GM12878 (cell line): ENCODE results near the gene HS3ST6. TPM values are rescaled to one million over a fixed set of nuclear protein-coding genes. Genes with fewer than 3 reads are reported as not detected.
A peak's percentile ranks its signal among the peaks of the same experiment; 100 is the strongest.

Source experiments
- ATAC-seq: fragments of 200-7000 bp; cut with Tn5 transposase; 3 replicates; pipeline ENCODE4 v1.9.1; 2020; ENCODE audit warnings: mild to moderate bottlenecking, moderate library complexity
- BruUV-seq: library from RNA; stranded (reverse); fragments of 400-500 nt; replicated peaks from 2 replicates; lab custom pipeline; 2021; lab: Mats Ljungman, UMichigan
- CTCF ChIA-PET: fragments of 300-600 bp; sonication (Branson Sonifier 250); formaldehyde crosslinking; extraction: SDS; loops from one replicate; lab custom pipeline; 2021; ENCODE audit warnings: inconsistent platforms; lab: Yijun Ruan, JAX
- POLR2A ChIA-PET: fragments of 350-600 bp; formaldehyde crosslinking; extraction: SDS; loops from one replicate; lab custom pipeline; 2021; ENCODE audit warnings: inconsistent platforms; lab: Charles Lee
- RAD21 ChIA-PET: fragments of 300-600 bp; sonication (Branson Sonifier 250); formaldehyde crosslinking; loops from one replicate; lab custom pipeline; 2023; ENCODE audit warnings: antibody characterized with exemption; ENCODE audit not compliant: unreplicated experiment; lab: Charles Lee
- SMC1A ChIA-PET: fragments of 300-600 bp; sonication (Branson Sonifier 250); formaldehyde crosslinking; loops from one replicate; lab custom pipeline; 2023; ENCODE audit not compliant: unreplicated experiment, uncharacterized antibody; lab: Charles Lee
- DNase-seq: peaks from one replicate; pipeline ENCODE4 v3.0.0-alpha.2; 2011; ENCODE audit warnings: low read depth, low spot score
- FAIRE-seq: peaks from 3 replicates; lab custom pipeline; 2011; peaks lifted over from hg19 to GRCh38; lab: Jason Lieb, UNC
- H2AFZ ChIP-seq: 2 replicates; pipeline ENCODE4 v1.6.0; 2011; ENCODE audit warnings: low read depth, low read length, control low read depth; ENCODE audit not compliant: control insufficient read depth
- H3K27ac ChIP-seq: 2 replicates; pipeline ENCODE4 v1.5.1; 2011; ENCODE audit warnings: control low read depth; ENCODE audit not compliant: control insufficient read depth, insufficient read depth
- H3K27me3 ChIP-seq, 2 experiments: replicated peaks in 1 of 2; 2 replicates each; pipeline versions ENCODE4 v1.6.0 to v1.6.1; 2011; ENCODE audit warnings: low read length in 1 of 2; ENCODE audit not compliant: control insufficient read depth in 2 of 2, insufficient read depth in 2 of 2
- H3K36me3 ChIP-seq, 2 experiments: 2 replicates each; pipeline ENCODE4 v1.5.1; 2011; ENCODE audit warnings: low read length in 1 of 2; ENCODE audit not compliant: control insufficient read depth in 2 of 2, insufficient read depth in 2 of 2
- H3K4me1 ChIP-seq: 2 replicates; pipeline ENCODE4 v1.6.1; 2011; ENCODE audit warnings: mild to moderate bottlenecking, low read length, moderate library complexity, mixed read lengths; ENCODE audit not compliant: control insufficient read depth, insufficient read depth
- H3K4me2 ChIP-seq: 2 replicates; pipeline ENCODE4 v1.6.0; 2011; ENCODE audit warnings: control low read depth; ENCODE audit not compliant: control insufficient read depth, insufficient read depth
- H3K4me3 ChIP-seq: fragments of 200-600 bp; sonication (generic); 2 replicates; pipeline ENCODE4 v1.5.1; 2016
- H3K79me2 ChIP-seq: 2 replicates; pipeline ENCODE4 v1.6.0; 2011; ENCODE audit warnings: low read length; ENCODE audit not compliant: control insufficient read depth, insufficient read depth
- H3K9ac ChIP-seq: 2 replicates; pipeline ENCODE4 v1.8.0; 2011; ENCODE audit warnings: low read length, control low read depth, mixed read lengths; ENCODE audit not compliant: control insufficient read depth, insufficient read depth
- H3K9me3 ChIP-seq: replicated peaks from 3 replicates; pipeline ENCODE4 v1.5.1; 2011; ENCODE audit warnings: mild to moderate bottlenecking, low read length; ENCODE audit not compliant: control insufficient read depth, insufficient read depth
- H4K20me1 ChIP-seq: 2 replicates; pipeline ENCODE4 v1.6.0; 2011; ENCODE audit not compliant: control insufficient read depth, insufficient read depth
- ATF2 ChIP-seq: IDR thresholded peaks from 2 replicates; pipeline ENCODE4 v1.6.1; 2012; ENCODE audit warnings: low read length, inconsistent platforms
- BHLHE40 ChIP-seq, 2 experiments: fragments of 450-650 bp in 1 of 2; IDR thresholded peaks; 2 replicates each; pipeline ENCODE4 v1.6.1; 2011 to 2017; ENCODE audit warnings: low read depth in 2 of 2, borderline replicate concordance in 1 of 2, improper control_type of control experiment in 1 of 2, low read length in 1 of 2, mild to moderate bottlenecking in 1 of 2
- IRF5 ChIP-seq: fragments of 450-650 bp; IDR thresholded peaks from 2 replicates; pipeline ENCODE4 v1.6.1; 2017; ENCODE audit warnings: borderline replicate concordance
- POLR2A ChIP-seq: IDR thresholded peaks from 2 replicates; pipeline ENCODE4 v1.6.1; 2011; ENCODE audit warnings: low read depth, mild to moderate bottlenecking, low read length
- STAT1 ChIP-seq: fragments of 450-650 bp; conservative IDR thresholded peaks from 2 replicates; pipeline ENCODE4 v1.6.1; 2014; ENCODE audit warnings: antibody characterized with exemption, mild to moderate bottlenecking
- TAF1 ChIP-seq: IDR thresholded peaks from 2 replicates; pipeline ENCODE4 v1.6.1; 2011; ENCODE audit warnings: mild to moderate bottlenecking, low read depth, low read length, borderline replicate concordance
- YBX1 ChIP-seq: fragments of 450-650 bp; IDR thresholded peaks from 2 replicates; pipeline ENCODE4 v1.6.1; 2016; ENCODE audit warnings: antibody characterized with exemption
- WGBS: methylation state at CpG from one replicate; pipeline ENCODE4 v1.1.6; 2016; ENCODE audit warnings: low lambda C conversion rate; ENCODE audit not compliant: insufficient replicate concordance, insufficient coverage; ENCODE audit errors: missing lambda C conversion rate; 5-methylcytosine and 5-hydroxymethylcytosine counted together
- in situ Hi-C: fragments of 300-500 bp; cut with MboI; formaldehyde crosslinking; loops from 9 replicates; pipeline ENCODE4 v1.14.3; 2018; ENCODE audit warnings: mixed read lengths
- intact Hi-C: fragments of 100-400 bp; cut with micrococcal nuclease; formaldehyde crosslinking; loops from one replicate; pipeline ENCODE4 v1.14.2; 2022; ENCODE audit not compliant: unreplicated experiment
- polyA plus RNA-seq, 11 experiments: library from polyadenylated mRNA; depleted of rRNA in 4 of 11; unstranded in 6 of 11; stranded (reverse) in 5 of 11; fragments of >200 nt; fragmentation: Nextera tagmentation in 4 of 11; fragmentation: Illumina TruSeq in 1 of 11; extraction: Ambion mirVana in 4 of 11; extraction: Trizol in 1 of 11; gene quantifications; 1 replicate in 1 of 11; 2 replicates in 10 of 11; pipeline versions ENCODE4 v1.2.1 to v1.2.3, GENCODE V29; 2011 to 2016; ENCODE audit warnings: inconsistent platforms in 2 of 11, missing spikeins in 2 of 11, low read depth in 1 of 11
- total RNA-seq, 4 experiments: library from RNA; depleted of rRNA in 3 of 4; stranded (reverse); fragments of >200 nt in 3 of 4; fragmentation: Illumina TruSeq in 1 of 4; extraction: Trizol in 1 of 4; gene quantifications; 2 replicates each; pipeline versions ENCODE4 v1.2.1 to v1.2.3, GENCODE V29; 2013 to 2021
- TF ChIP-seq, protein P1 (sequence below): fragments of 450-650 bp; formaldehyde crosslinking; IDR thresholded peaks from 2 replicates; pipeline ENCODE4 v1.5.0; 2022; ENCODE audit warnings: mild to moderate bottlenecking, missing genetic modification characterization
- TF ChIP-seq, protein P2 (sequence below): IDR thresholded peaks from 2 replicates; pipeline ENCODE4 v1.6.1; 2011; ENCODE audit warnings: borderline replicate concordance, low read depth, mild to moderate bottlenecking, moderate library complexity, low read length; ENCODE audit not compliant: insufficient read depth, poor library complexity, severe bottlenecking

Gene HS3ST6
- total and polyA plus RNA-seq, 10 of the 15 experiments (the other 5 are each of a cell fraction or from before 2014, with no cell fraction given) = not detected

DNA sequence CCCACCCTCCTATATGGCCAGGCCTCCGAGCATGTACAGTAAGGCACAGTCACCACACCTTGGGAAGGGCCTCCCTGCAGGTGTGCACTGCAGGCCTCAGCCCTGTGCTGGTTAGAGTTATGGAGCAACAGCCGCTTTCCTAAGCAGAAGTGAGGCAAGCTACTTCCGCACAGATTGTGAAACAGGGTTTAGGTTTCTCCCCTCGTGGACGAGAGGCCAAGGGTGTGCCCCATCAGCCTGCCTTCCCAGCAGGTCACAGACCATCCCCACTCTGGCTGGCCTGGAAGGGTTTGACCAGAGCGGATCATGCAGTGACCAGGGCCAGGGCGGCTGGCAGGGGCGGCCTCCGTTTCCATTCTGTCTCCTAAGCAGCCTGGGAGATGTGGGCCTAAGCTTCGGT lies 20.1 kb upstream of the HS3ST6 start:
- Histone ChIP-seq H3K79me2 (peaks cover 18% of the 10 kb centered on the region), H3K4me2 (no peak overlapping the region), H3K27me3 (no peaks in the 10 kb centered on the region), H3K36me3 (peaks cover 0 to 5% of the 10 kb centered on the region in 2 experiments; a peak in 3 of 4 replicates), H3K27ac (no peak overlapping the region), H3K9ac (no peak overlapping the region), H3K9me3 (no peaks in the 10 kb centered on the region), H4K20me1 (no peaks in the 10 kb centered on the region), H3K4me1 (peaks cover 3% of the 10 kb centered on the region; the same call in 1 of the 2 replicates), H3K4me3 (no peak overlapping the region), H2AFZ (no peak overlapping the region)
- no peak for ATAC-seq
- RAD21 ChIA-PET = no interaction called here
- CTCF ChIA-PET = no interaction called here
- POLR2A ChIA-PET = no interaction called here
- SMC1A ChIA-PET = no interaction called here
- intact Hi-C loops = no loop called here
- no peak for FAIRE-seq
- WGBS = 91% methylated on average over 10 of the region's 10 CpGs
- TSS peak; percentile 22 for BruUV-seq
- in situ Hi-C loops = loop anchor here (10.0 kb wide), 1 partner anchor 74 kb away; no protein-coding TSS in a partner anchor
- no peak for DNase-seq
- TF ChIP-seq, protein P1, sequence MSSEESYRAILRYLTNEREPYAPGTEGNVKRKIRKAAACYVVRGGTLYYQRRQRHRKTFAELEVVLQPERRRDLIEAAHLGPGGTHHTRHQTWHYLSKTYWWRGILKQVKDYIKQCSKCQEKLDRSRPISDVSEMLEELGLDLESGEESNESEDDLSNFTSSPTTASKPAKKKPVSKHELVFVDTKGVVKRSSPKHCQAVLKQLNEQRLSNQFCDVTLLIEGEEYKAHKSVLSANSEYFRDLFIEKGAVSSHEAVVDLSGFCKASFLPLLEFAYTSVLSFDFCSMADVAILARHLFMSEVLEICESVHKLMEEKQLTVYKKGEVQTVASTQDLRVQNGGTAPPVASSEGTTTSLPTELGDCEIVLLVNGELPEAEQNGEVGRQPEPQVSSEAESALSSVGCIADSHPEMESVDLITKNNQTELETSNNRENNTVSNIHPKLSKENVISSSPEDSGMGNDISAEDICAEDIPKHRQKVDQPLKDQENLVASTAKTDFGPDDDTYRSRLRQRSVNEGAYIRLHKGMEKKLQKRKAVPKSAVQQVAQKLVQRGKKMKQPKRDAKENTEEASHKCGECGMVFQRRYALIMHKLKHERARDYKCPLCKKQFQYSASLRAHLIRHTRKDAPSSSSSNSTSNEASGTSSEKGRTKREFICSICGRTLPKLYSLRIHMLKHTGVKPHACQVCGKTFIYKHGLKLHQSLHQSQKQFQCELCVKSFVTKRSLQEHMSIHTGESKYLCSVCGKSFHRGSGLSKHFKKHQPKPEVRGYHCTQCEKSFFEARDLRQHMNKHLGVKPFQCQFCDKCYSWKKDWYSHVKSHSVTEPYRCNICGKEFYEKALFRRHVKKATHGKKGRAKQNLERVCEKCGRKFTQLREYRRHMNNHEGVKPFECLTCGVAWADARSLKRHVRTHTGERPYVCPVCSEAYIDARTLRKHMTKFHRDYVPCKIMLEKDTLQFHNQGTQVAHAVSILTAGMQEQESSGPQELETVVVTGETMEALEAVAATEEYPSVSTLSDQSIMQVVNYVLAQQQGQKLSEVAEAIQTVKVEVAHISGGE = no peak
- TF ChIP-seq TAF1 (no peak), YBX1 (no peak), STAT1 (no peak), ATF2 (no peak), IRF5 (no peak), POLR2A (no peak), BHLHE40 (IDR thresholded peaks at IDR 0.05; ENCODE audit: borderline replicate concordance in 1 of 2, low read depth in 2 of 2, low read length in 1 of 2) (no peak)
- TF ChIP-seq, protein P2, sequence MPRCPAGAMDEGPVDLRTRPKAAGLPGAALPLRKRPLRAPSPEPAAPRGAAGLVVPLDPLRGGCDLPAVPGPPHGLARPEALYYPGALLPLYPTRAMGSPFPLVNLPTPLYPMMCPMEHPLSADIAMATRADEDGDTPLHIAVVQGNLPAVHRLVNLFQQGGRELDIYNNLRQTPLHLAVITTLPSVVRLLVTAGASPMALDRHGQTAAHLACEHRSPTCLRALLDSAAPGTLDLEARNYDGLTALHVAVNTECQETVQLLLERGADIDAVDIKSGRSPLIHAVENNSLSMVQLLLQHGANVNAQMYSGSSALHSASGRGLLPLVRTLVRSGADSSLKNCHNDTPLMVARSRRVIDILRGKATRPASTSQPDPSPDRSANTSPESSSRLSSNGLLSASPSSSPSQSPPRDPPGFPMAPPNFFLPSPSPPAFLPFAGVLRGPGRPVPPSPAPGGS = no peak
